Measurements from ENCODE around the gene CCDC13. TPM values are rescaled to one million over a fixed set of nuclear protein-coding genes. Genes with fewer than 3 reads are reported as not detected.
A peak's percentile ranks its signal among the peaks of the same experiment; 100 is the strongest.

The CCDC13 gene
- total and polyA plus RNA-seq, 2 experiments from 2014 or later = 0.27 to 0.45 TPM

DNA sequence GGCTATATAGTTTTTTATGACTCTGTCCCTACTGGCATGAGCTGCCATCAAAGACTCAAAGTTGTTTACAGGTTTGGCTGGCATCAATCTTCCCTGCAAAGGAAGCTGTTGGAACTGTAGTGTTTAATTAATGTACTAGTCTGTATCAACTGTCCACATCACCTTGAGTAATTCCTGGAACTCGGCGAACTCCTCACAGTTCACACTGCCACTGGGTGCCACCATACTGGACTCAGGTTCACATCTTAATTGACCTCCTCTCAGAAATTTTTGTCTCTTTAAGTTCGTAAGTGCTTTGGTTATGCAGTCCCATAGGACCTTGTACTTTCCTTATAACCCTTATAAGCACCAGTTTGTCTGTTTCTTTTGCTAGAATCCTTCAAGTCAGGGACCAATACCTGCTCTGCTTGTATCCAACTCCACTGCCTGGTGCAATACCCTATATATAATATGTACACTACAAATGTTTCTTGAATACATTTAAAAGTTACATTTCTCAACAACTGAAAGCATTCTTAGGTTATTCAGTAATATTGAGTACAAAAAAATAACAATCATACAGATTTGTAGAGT, 28.1 kb upstream of the CCDC13 start:
- TF ChIP-seq ZNF114 (CRISPR knock-in tag; IDR thresholded peaks at IDR 0.05) = no peak
- TF ChIP-seq, protein P1, sequence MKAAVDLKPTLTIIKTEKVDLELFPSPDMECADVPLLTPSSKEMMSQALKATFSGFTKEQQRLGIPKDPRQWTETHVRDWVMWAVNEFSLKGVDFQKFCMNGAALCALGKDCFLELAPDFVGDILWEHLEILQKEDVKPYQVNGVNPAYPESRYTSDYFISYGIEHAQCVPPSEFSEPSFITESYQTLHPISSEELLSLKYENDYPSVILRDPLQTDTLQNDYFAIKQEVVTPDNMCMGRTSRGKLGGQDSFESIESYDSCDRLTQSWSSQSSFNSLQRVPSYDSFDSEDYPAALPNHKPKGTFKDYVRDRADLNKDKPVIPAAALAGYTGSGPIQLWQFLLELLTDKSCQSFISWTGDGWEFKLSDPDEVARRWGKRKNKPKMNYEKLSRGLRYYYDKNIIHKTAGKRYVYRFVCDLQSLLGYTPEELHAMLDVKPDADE (IDR thresholded peaks at IDR 0.05) = no peak
- TF ChIP-seq EZH2 (IDR thresholded peaks at IDR 0.05; ENCODE audit: low read depth, unreplicated experiment) = no peak
- no peak for TF ChIP-seq NANOG (IDR thresholded peaks at IDR 0.05; ENCODE audit: borderline replicate concordance)
- TF ChIP-seq CREB1 (CRISPR knock-in tag; IDR thresholded peaks at IDR 0.05; ENCODE audit: low read depth) = no peak
- TF ChIP-seq, protein P2, sequence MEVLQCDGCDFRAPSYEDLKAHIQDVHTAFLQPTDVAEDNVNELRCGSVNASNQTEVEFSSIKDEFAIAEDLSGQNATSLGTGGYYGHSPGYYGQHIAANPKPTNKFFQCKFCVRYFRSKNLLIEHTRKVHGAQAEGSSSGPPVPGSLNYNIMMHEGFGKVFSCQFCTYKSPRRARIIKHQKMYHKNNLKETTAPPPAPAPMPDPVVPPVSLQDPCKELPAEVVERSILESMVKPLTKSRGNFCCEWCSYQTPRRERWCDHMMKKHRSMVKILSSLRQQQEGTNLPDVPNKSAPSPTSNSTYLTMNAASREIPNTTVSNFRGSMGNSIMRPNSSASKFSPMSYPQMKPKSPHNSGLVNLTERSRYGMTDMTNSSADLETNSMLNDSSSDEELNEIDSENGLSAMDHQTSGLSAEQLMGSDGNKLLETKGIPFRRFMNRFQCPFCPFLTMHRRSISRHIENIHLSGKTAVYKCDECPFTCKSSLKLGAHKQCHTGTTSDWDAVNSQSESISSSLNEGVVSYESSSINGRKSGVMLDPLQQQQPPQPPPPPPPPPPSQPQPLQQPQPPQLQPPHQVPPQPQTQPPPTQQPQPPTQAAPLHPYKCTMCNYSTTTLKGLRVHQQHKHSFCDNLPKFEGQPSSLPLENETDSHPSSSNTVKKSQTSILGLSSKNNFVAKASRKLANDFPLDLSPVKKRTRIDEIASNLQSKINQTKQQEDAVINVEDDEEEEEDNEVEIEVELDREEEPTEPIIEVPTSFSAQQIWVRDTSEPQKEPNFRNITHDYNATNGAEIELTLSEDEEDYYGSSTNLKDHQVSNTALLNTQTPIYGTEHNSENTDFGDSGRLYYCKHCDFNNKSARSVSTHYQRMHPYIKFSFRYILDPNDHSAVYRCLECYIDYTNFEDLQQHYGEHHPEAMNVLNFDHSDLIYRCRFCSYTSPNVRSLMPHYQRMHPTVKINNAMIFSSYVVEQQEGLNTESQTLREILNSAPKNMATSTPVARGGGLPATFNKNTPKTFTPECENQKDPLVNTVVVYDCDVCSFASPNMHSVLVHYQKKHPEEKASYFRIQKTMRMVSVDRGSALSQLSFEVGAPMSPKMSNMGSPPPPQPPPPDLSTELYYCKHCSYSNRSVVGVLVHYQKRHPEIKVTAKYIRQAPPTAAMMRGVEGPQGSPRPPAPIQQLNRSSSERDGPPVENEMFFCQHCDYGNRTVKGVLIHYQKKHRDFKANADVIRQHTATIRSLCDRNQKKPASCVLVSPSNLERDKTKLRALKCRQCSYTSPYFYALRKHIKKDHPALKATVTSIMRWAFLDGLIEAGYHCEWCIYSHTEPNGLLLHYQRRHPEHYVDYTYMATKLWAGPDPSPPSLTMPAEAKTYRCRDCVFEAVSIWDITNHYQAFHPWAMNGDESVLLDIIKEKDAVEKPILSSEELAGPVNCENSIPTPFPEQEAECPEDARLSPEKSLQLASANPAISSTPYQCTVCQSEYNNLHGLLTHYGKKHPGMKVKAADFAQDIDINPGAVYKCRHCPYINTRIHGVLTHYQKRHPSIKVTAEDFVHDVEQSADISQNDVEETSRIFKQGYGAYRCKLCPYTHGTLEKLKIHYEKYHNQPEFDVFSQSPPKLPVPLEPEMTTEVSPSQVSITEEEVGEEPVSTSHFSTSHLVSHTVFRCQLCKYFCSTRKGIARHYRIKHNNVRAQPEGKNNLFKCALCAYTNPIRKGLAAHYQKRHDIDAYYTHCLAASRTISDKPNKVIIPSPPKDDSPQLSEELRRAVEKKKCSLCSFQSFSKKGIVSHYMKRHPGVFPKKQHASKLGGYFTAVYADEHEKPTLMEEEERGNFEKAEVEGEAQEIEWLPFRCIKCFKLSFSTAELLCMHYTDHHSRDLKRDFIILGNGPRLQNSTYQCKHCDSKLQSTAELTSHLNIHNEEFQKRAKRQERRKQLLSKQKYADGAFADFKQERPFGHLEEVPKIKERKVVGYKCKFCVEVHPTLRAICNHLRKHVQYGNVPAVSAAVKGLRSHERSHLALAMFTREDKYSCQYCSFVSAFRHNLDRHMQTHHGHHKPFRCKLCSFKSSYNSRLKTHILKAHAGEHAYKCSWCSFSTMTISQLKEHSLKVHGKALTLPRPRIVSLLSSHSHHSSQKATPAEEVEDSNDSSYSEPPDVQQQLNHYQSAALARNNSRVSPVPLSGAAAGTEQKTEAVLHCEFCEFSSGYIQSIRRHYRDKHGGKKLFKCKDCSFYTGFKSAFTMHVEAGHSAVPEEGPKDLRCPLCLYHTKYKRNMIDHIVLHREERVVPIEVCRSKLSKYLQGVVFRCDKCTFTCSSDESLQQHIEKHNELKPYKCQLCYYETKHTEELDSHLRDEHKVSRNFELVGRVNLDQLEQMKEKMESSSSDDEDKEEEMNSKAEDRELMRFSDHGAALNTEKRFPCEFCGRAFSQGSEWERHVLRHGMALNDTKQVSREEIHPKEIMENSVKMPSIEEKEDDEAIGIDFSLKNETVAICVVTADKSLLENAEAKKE (CRISPR knock-in tag; IDR thresholded peaks at IDR 0.05) = no peak
- TF ChIP-seq POLR2AphosphoS5 (IDR thresholded peaks at IDR 0.05; ENCODE audit: low read depth) = no peak
- no peak for TF ChIP-seq JUNB (IDR thresholded peaks at IDR 0.05; ENCODE audit: unreplicated experiment)
- no peak for TF ChIP-seq EZH2phosphoT487 (IDR thresholded peaks at IDR 0.05; ENCODE audit: unreplicated experiment)
- no peak for TF ChIP-seq STAT1 (IDR thresholded peaks at IDR 0.05; ENCODE audit: unreplicated experiment)
- TF ChIP-seq ZNF331 (CRISPR knock-in tag; IDR thresholded peaks at IDR 0.05; ENCODE audit: low read depth) = no peak
- TF ChIP-seq CTCF (conservative IDR thresholded peaks at IDR 0.05; ENCODE audit: low read depth in 2 of 2) = no peak
- TF ChIP-seq, protein P3, sequence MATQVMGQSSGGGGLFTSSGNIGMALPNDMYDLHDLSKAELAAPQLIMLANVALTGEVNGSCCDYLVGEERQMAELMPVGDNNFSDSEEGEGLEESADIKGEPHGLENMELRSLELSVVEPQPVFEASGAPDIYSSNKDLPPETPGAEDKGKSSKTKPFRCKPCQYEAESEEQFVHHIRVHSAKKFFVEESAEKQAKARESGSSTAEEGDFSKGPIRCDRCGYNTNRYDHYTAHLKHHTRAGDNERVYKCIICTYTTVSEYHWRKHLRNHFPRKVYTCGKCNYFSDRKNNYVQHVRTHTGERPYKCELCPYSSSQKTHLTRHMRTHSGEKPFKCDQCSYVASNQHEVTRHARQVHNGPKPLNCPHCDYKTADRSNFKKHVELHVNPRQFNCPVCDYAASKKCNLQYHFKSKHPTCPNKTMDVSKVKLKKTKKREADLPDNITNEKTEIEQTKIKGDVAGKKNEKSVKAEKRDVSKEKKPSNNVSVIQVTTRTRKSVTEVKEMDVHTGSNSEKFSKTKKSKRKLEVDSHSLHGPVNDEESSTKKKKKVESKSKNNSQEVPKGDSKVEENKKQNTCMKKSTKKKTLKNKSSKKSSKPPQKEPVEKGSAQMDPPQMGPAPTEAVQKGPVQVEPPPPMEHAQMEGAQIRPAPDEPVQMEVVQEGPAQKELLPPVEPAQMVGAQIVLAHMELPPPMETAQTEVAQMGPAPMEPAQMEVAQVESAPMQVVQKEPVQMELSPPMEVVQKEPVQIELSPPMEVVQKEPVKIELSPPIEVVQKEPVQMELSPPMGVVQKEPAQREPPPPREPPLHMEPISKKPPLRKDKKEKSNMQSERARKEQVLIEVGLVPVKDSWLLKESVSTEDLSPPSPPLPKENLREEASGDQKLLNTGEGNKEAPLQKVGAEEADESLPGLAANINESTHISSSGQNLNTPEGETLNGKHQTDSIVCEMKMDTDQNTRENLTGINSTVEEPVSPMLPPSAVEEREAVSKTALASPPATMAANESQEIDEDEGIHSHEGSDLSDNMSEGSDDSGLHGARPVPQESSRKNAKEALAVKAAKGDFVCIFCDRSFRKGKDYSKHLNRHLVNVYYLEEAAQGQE (IDR thresholded peaks at IDR 0.05; ENCODE audit: unreplicated experiment) = no peak
- Histone ChIP-seq H2AFZ (no peak overlapping the region), H3K9me2 (ENCODE audit: insufficient read depth) (no peaks in the 10 kb centered on the region), H3K27ac (ENCODE audit: low read depth) (no peak overlapping the region), H3K4me1 (ENCODE audit: insufficient read depth) (peaks cover 32% of the 10 kb centered on the region), H3K79me2 (replicated peaks; ENCODE audit: insufficient read depth) (peaks cover 50% of the 10 kb centered on the region), H3K4me3 (no peak overlapping the region), H3K27me3 (ENCODE audit: insufficient read depth) (peaks cover 14% of the 10 kb centered on the region), H3K36me3 (ENCODE audit: insufficient read depth) (no peaks in the 10 kb centered on the region), H3F3A (replicated peaks; ENCODE audit: low read depth) (peaks cover 6% of the 10 kb centered on the region; the same call in 1 of the 2 replicates), H4K20me1 (replicated peaks; ENCODE audit: insufficient read depth) (no peaks in the 10 kb centered on the region; the same call in 1 of the 2 replicates), H3K4me2 (no peak overlapping the region)
- Mint-ChIP-seq H3K4me3 (no peak overlapping the region), H3K27ac (peak overlapping the region; percentile 11; the same call in 1 of the 2 replicates), H3K36me3 (ENCODE audit: low read depth) (peaks cover 18% of the 10 kb centered on the region), H3K27me3 (ENCODE audit: insufficient read depth, low read depth, poor library complexity) (peaks cover 12% of the 10 kb centered on the region), H3K9me3 (no peaks in the 10 kb centered on the region), H3K4me1 (peaks cover 35% of the 10 kb centered on the region)
- DNase-seq (ENCODE audit: low spot score) (no peak), ATAC-seq (no peak)
